Upper lobe of right lung (tissue), 1 donor: ENCODE results near the gene ADNP. TPM values are rescaled to one million over a fixed set of nuclear protein-coding genes. Genes with fewer than 3 reads are reported as not detected.

Experiments
- ATAC-seq: fragments of 200-7000 bp; cut with Tn5 transposase; one replicate; pipeline ENCODE4 v1.9.1; 2020; ENCODE audit warnings: mild to moderate bottlenecking, moderate library complexity
- DNase-seq: peaks from one replicate; pipeline ENCODE4 v3.0.0-alpha.2; 2020
- H3K27ac ChIP-seq: fragments of 200-600 bp; one replicate; pipeline ENCODE4 v1.8.0; 2022
- H3K27me3 ChIP-seq: fragments of 200-600 bp; one replicate; pipeline ENCODE4 v1.8.0; 2022; ENCODE audit warnings: mild to moderate bottlenecking
- H3K36me3 ChIP-seq: fragments of 200-600 bp; one replicate; pipeline ENCODE4 v1.8.0; 2022
- H3K4me1 ChIP-seq: fragments of 200-600 bp; one replicate; pipeline ENCODE4 v1.8.0; 2022
- H3K4me3 ChIP-seq: fragments of 200-600 bp; one replicate; pipeline ENCODE4 v1.8.0; 2022; ENCODE audit warnings: mild to moderate bottlenecking
- H3K9me3 ChIP-seq: fragments of 200-600 bp; one replicate; pipeline ENCODE4 v1.8.0; 2022
- intact Hi-C: fragments of 100-400 bp; cut with DNase I; formaldehyde crosslinking; loops from one replicate; pipeline ENCODE4 v1.11.0; 2022
- total RNA-seq: library from RNA; stranded (reverse); fragmentation: NEBNext Ultra II Directional; extraction: Animal tissue kit (Norgen Biotek cat#: 25700); gene quantifications from one replicate; pipeline ENCODE4 v1.2.1, GENCODE V29; 2021
- TF ChIP-seq, protein P1 (sequence below): fragments of 200-600 bp; IDR thresholded peaks from one replicate; pipeline ENCODE4 v1.8.0; 2022; ENCODE audit warnings: antibody characterized with exemption
- donor health status: DM: no; HTN: yes; CAD: no; lungs with severe emphysema.

The ADNP gene
- total RNA-seq, 1 donor from 2014 or later = 54.1 TPM

DNA sequence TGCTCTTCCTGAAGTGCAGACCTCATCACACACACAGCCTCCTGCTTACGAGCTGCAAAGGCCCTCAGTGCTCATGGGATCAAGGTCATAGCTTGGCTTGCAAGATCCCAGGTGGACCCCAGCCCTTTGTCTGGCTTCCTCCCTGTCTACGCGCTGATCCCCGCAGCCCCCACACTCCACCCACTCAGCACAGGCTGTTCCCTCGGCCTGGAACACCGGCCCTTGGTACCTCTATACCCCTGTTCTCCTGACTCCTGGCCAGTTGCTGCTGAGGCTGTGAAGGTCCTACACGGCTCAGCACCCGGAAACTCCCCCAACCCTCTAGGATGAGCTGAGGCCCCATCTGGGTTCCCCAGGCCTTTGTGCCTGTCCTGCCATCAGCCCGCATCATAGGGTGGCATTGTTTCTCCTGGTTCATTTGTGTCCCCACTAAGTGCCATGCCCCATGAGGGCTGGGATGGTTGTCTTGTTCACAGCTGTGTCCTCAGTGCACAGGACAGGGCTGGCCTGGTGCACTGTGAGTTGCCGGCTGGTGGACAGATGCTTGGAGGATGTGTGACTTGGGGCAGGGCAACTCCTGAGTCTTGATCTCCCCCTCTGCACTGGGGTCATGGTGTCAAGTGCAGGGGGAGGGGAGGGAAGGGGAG is 57.0 kb downstream of the ADNP start:
- no peak overlapping the region for H3K27ac ChIP-seq
- H3K9me3 ChIP-seq = no peaks in the 10 kb centered on the region
- intact Hi-C loops = no loop called here
- DNase-seq = peak; percentile 52
- TF ChIP-seq, protein P1, sequence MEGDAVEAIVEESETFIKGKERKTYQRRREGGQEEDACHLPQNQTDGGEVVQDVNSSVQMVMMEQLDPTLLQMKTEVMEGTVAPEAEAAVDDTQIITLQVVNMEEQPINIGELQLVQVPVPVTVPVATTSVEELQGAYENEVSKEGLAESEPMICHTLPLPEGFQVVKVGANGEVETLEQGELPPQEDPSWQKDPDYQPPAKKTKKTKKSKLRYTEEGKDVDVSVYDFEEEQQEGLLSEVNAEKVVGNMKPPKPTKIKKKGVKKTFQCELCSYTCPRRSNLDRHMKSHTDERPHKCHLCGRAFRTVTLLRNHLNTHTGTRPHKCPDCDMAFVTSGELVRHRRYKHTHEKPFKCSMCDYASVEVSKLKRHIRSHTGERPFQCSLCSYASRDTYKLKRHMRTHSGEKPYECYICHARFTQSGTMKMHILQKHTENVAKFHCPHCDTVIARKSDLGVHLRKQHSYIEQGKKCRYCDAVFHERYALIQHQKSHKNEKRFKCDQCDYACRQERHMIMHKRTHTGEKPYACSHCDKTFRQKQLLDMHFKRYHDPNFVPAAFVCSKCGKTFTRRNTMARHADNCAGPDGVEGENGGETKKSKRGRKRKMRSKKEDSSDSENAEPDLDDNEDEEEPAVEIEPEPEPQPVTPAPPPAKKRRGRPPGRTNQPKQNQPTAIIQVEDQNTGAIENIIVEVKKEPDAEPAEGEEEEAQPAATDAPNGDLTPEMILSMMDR = no peak
- no peak overlapping the region for H3K4me3 ChIP-seq
- no peaks in the 10 kb centered on the region for H3K4me1 ChIP-seq
- H3K27me3 ChIP-seq = no peaks in the 10 kb centered on the region
- peak; percentile 12 for ATAC-seq
- H3K36me3 ChIP-seq = no peaks in the 10 kb centered on the region

DNA sequence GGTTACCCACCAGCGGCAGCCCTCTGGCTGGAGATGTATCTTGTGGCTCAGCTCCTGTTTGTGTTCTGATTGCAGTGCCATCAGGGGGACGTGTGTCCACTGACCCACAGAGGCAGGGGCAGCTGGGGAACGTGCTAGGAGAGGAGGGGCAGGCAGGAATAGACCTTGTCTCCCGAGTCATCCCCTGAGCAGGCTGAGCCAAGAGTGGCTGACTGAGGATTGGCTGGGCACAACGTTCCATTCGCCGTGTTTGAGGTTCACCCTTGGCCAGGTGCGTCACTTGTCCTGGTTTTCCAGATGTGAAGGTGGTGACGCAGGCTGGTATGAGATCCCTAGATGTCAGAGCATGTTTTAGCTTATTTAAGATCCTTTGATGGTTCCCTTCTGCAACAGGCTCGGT is 57.7 kb downstream of the ADNP start:
- intact Hi-C loops = no loop called here
- H3K27me3 ChIP-seq = no peaks in the 10 kb centered on the region
- no peaks in the 10 kb centered on the region for H3K4me1 ChIP-seq
- no peaks in the 10 kb centered on the region for H3K36me3 ChIP-seq
- DNase-seq (peak; percentile 45), ATAC-seq (no peak)
- no peaks in the 10 kb centered on the region for H3K9me3 ChIP-seq
- TF ChIP-seq, protein P1 = no peak
- no peak overlapping the region for H3K27ac ChIP-seq
- no peak overlapping the region for H3K4me3 ChIP-seq

DNA sequence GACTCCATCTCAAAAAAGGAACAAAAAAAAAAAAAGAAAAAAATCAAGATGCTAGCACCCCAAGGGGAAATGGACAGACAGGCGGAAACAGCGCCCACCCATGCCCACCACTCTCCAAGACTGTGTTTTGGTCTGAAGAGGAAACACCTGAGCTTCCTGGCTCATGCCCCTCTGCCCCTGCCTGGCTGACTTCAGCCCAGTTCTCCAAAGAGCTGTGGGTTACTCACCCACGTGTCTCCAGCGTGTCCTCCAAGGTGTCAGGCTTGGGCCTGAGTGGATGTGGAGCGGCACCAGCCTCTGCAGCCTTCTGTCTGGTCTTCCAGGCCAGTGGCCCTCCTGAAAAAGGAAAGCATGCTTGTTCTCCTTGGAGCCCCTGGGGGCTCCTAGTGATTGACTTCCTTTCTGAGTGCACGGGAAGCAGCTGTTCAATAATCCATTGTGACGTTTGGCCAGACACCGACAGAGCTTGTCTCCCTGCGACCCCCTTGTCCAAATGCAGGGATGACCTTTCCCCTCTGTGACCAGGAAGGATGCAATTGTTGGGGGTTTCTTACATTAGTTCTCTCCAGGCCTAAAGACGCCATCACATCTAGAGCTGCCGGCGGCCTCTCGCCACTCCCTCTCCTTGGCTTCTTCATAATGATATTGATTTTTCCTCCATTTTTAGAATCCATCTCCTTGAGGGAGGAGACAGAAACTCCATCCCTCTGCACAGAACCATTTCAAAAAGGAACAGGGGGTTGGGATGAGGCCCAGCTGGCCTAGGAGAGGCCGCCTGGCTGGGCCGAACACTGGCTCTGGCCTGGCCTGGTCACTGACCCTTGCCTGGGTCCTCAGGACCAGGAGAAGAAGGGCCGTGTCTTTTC is 58.4 kb downstream of the ADNP start:
- no peaks in the 10 kb centered on the region for H3K27me3 ChIP-seq
- ATAC-seq (no peak), DNase-seq (no peak)
- no peaks in the 10 kb centered on the region for H3K9me3 ChIP-seq
- no peaks in the 10 kb centered on the region for H3K4me1 ChIP-seq
- no peak overlapping the region for H3K4me3 ChIP-seq
- H3K27ac ChIP-seq = no peak overlapping the region
- no peaks in the 10 kb centered on the region for H3K36me3 ChIP-seq
- TF ChIP-seq, protein P1 = no peak
- intact Hi-C loops = no loop called here

DNA sequence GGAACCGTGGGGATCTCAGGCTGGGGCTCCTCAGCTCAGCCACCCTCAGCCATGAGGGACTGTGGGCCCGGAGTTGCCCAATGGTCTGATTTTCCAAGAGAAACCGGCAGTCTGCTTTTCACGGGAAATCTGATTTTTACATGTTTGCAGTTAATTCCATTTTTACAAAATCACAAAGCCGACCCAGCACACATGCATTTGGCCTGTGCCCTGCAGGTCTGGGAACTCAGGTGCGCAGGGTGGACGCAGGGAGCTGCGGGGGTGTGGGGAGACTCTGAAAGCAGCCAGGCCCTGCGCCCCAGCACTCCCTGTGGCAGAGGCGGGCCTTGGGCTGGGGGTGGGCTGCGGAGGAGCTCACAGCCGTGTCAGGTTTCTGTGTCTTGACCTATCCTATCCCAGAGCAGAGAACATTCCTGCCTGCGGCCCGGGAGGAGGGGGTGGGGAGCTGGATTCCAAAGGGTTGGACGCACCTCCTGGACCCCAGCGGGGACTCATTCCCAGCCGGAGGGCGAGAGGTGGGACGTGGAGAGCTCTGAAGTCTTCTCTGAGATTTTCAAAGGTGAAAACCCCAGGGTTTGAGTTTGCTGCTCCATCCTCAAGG is 60.6 kb downstream of the ADNP start:
- Histone ChIP-seq H3K36me3 (no peaks in the 10 kb centered on the region), H3K27ac (no peak overlapping the region), H3K4me3 (no peak overlapping the region), H3K9me3 (no peaks in the 10 kb centered on the region), H3K4me1 (no peaks in the 10 kb centered on the region), H3K27me3 (no peaks in the 10 kb centered on the region)
- TF ChIP-seq, protein P1 = no peak
- intact Hi-C loops = no loop called here
- ATAC-seq (no peak), DNase-seq (no peak)

DNA sequence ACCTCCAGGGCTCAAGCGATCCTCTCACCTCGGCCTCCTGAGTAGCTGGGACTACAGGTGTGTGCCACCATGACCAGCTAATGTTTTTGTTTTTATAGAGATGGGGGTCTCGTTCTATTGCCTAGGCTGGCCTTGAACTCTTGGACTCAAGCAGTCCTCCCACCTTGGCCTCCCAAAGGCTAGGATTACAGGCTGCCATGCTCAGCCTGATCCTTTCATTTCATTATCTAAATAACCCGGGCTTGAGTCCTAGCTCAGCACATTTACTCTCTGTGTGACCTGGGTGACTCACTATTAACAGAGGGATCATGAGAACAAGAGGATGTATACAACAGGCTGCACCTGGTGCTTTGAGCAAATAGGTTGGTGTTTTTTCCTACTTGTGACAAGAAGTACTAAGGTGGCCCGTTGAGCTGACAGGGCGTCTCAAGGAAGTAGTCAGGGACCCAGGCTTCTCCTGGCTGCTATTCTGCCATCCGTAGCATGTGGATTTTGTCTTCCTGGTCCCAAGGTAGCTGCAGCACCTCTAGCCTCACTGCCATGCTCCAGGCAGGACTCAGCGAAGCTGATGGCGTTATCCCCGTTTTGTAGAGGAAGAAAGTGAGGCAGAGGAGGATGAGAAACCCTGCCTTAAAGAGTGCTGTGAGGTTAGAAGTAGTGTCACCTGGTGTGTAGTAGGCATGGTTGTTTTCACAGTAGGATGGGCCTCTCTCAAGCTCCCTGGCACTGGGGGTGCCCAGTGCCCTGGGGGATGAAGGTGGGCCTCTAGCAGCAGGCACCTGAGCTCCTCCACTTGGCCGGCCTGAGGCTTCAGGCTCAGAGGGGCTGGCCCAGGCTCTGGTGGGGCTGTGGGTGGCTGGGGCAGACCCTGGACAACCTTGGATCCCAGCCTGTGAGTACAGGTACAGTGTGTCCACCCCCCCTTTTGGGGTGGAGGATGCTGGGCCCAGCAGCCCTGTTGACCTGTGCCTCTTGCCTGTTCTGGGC is 62.4 kb downstream of the ADNP start:
- Histone ChIP-seq H3K27me3 (no peaks in the 10 kb centered on the region), H3K9me3 (no peaks in the 10 kb centered on the region), H3K4me3 (no peak overlapping the region), H3K36me3 (no peaks in the 10 kb centered on the region), H3K27ac (no peak overlapping the region), H3K4me1 (no peaks in the 10 kb centered on the region)
- intact Hi-C loops = no loop called here
- TF ChIP-seq, protein P1 = no peak
- ATAC-seq = no peak
- no peak for DNase-seq
